ENCODE measurements around the gene PTPN7. TPM values are rescaled to one million over a fixed set of nuclear protein-coding genes. Genes with fewer than 3 reads are reported as not detected.
A peak's percentile ranks its signal among the peaks of the same experiment; 100 is the strongest.
"Not testable (repeated sequence)": the region's sequence is repeated elsewhere in the genome, so short reads cannot be mapped to it uniquely, and the experiment has no call there.

The PTPN7 gene
- total RNA-seq, 6 donors from 2014 or later: 4.6 to 9.3 (median 7.7) TPM

DNA sequence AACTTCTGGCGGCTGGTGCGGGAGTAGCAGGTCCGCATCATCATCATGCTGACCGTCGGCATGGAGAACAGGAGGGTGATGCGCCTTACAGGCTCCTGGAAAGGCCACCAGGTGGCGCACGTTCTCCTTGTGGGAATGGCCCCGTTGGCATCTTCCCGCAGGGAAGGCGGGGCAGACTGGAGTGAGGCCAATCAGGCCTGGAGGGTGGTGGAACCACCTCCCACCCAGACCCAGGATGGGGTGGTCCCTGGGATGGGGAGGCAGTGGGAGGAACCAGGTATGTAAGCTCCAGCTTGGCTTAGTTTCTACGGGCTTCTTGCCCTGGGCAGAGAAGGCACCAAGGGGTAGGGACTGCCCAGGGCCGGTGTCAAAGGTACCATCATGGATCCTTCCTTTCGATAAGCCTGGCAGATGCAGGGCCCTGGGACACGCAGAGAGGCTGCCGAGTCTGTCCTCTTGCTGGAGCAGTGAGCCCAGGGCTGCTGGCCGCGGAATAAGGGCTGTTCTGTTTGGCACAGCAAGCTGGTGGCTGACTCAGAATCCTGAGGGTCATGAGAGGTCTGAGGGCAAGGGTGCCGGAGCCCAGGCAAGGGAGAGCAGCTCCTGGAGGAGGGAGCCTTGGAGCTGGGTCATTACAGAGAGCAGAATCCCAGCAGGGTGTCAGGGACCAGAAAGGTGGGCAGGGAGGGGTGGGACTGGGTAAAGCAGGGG is 24.5 kb upstream of the PTPN7 start:
- Histone ChIP-seq H3K36me3 (no peaks in the 10 kb centered on the region), H3K4me3 (no peak overlapping the region), H3K27me3 (no peaks in the 10 kb centered on the region), H3K4me1 (peaks cover 0 to 12% (median 4%) of the 10 kb centered on the region in 4 donors), H3K27ac (no peak overlapping the region), H3K9me3 (no peaks in the 10 kb centered on the region)
- peak; percentile 63 to 82 for ATAC-seq (ENCODE audit: low FRiP score in 2 of 2)
- peak in 1 of 2 donors; percentile 83 for DNase-seq
- no peak for TF ChIP-seq EP300 (IDR thresholded peaks at IDR 0.05)
- TF ChIP-seq, protein P1, sequence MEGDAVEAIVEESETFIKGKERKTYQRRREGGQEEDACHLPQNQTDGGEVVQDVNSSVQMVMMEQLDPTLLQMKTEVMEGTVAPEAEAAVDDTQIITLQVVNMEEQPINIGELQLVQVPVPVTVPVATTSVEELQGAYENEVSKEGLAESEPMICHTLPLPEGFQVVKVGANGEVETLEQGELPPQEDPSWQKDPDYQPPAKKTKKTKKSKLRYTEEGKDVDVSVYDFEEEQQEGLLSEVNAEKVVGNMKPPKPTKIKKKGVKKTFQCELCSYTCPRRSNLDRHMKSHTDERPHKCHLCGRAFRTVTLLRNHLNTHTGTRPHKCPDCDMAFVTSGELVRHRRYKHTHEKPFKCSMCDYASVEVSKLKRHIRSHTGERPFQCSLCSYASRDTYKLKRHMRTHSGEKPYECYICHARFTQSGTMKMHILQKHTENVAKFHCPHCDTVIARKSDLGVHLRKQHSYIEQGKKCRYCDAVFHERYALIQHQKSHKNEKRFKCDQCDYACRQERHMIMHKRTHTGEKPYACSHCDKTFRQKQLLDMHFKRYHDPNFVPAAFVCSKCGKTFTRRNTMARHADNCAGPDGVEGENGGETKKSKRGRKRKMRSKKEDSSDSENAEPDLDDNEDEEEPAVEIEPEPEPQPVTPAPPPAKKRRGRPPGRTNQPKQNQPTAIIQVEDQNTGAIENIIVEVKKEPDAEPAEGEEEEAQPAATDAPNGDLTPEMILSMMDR (IDR thresholded peaks at IDR 0.05): peak; percentile 72 to 89 (median 76)
- 0 to 18% methylated on average over 4 to 19 of the region's 19 CpGs for WGBS, 2 donors

DNA sequence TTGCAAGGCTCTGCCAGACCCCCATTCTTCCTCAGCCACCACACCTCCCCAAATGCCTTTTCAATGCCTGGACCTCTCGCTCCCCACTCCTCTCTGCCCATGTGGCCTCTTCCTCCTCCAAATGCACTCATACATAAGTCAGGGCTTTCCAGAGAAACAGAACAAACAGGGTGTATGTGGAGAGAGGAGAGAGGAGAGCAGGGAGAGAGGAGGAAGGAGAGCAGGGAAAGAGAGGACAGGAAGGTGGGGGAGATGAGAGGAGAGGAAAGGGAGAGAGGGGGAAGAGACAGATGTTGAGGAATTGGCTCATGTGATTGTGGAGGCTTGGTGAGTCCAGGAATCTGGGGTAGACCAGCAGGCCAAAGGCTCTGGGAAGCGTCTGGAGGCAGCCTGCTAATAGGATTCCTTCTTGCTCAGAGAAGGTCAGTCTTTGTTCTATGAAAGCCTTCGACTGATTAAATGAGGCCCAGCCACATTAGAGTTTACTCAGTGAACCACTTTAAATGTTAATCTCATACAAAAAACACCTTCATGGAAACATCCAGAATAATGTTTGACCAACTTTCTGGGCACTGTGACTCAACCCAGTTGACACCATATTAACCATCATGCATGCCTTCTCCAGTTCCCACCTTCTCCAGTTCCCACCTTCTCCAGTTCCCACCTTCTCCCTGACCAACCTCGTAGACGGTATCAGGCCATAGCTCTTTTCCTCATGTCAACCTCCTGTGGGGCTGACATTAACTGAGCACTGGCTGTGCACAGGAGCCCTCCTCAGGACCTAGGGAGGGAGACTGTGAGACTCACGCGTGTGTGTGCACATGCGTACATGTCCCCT is 21.9 kb upstream of the PTPN7 start:
- WGBS, 2 donors: 94% methylated on average over 8 of the region's 8 CpGs

DNA sequence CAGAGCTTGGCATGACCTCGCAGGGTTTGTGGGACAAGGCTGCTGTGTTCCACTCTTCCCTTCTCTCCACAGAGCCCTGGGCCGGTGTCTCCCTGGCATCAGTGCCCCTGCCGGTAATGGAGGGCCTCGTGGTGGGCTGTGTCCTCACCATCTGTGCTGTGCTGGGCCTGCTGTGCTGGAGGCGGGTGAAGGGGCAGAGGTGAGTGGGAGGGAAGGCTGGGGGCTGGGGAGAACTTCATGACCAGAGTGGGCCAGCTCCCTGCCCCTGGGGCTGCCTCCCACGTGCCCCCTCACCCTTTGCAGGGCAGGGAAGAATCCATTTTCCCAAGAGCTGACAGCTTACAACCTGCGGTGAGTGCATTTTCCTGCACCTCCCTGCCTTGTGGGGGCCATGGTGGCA is 21.2 kb upstream of the PTPN7 start:
- WGBS, 2 donors: 82 to 89% methylated on average over 6 to 7 of the region's 7 CpGs
- DNase-seq (peak in 1 of 2 donors; percentile 57), ATAC-seq (ENCODE audit: low FRiP score in 2 of 2) (no peak)
- no peak overlapping the region for H3K27ac ChIP-seq
- TF ChIP-seq POLR2AphosphoS5 (IDR thresholded peaks at IDR 0.05) (no peak), POLR2A (IDR thresholded peaks at IDR 0.05) (no peak), EP300 (IDR thresholded peaks at IDR 0.05) (no peak)
- TF ChIP-seq, protein P1 (IDR thresholded peaks at IDR 0.05): no peak
- no peaks in the 10 kb centered on the region for H3K36me3 ChIP-seq
- H3K4me1 ChIP-seq: peaks cover 0 to 10% (median under 1%) of the 10 kb centered on the region in 4 donors
- H3K9me3 ChIP-seq: no peaks in the 10 kb centered on the region
- no peak overlapping the region for H3K4me3 ChIP-seq
- H3K27me3 ChIP-seq: no peaks in the 10 kb centered on the region

More for the DNA sequence above, 21.9 kb upstream of the PTPN7 start:
- no peak for DNase-seq
- H3K27ac ChIP-seq: no peak overlapping the region
- H3K9me3 ChIP-seq: no peaks in the 10 kb centered on the region
- H3K36me3 ChIP-seq: no peaks in the 10 kb centered on the region
- H3K4me3 ChIP-seq: no peak overlapping the region
- H3K4me1 ChIP-seq: peaks cover 0 to 12% (median 2%) of the 10 kb centered on the region in 4 donors
- no peak for ATAC-seq (ENCODE audit: low FRiP score in 2 of 2)
- TF ChIP-seq, protein P1 (IDR thresholded peaks at IDR 0.05): no peak
- H3K27me3 ChIP-seq: no peaks in the 10 kb centered on the region

DNA sequence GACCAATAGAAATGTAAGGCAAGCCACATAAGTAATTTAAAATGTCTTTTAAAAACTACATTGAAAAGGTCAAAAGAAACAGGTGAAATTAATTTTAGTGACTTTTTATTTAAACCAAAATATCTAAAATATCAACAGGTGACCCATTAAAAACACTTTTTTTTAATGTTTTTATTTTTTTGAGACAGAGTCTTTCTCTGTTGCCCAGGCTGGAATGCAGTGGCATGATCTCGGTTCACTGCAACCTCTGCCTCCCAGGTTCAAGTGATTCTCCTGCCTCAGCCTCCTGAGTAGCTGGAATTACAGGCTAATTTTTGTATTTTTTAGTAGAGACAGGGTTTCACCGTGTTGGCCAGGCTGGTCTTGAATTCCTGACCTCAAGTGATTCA is 20.3 kb upstream of the PTPN7 start:
- not testable (repeated sequence) for H3K4me3 ChIP-seq; H3K27ac ChIP-seq; H3K27me3 ChIP-seq; H3K9me3 ChIP-seq; ATAC-seq (ENCODE audit: low FRiP score in 2 of 2); H3K4me1 ChIP-seq; H3K36me3 ChIP-seq; DNase-seq
- 41 to 63% methylated on average over 2 of the region's 2 CpGs for WGBS, 2 donors

DNA sequence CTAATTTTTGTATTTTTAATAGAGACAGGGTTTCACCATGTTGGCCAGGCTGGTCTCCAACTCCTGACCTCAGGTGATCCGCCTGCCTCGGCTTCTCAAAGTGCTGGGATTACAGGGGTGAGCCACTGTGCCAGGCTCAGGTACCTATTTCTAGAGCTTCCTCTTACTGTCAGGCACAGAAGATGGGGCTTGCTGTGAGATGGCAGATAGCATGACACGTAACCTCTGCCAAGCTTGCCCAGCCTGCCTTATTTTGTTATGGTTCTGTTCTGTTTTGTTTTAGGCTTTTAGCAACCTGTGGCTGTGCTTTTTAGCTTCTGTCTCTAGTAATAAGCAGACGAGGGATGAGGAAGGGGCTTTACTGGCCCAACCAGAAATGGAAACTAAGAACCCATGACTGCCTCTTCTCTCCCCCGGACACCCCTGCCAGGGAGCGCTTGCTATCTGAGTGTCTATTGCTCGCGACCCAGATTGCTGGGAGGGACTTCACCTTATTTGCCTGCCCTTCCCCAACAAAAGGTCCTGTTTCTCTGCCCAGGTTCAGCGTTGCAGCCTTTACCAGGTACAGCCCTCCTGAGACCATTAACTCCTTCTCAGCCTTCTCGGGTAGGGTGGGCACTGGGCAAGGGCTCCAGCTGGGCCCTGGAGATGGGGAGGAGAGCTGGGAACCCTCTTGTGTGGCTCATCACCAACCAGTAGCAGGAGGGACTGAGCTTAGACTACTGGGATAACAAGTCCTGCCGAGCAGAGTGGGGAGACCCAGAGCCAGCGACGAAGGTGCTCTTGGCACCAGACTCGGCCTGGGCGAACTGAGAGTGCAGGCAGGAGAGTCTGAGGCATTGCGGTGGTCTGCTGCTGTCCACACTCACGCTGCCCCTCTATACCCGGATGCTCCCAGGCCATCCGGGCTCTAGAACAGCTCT is 19.7 kb upstream of the PTPN7 start:
- no peak for ATAC-seq (ENCODE audit: low FRiP score in 2 of 2)
- TF ChIP-seq, protein P1 (IDR thresholded peaks at IDR 0.05): no peak
- no peak for TF ChIP-seq EP300 (IDR thresholded peaks at IDR 0.05)
- no peak for TF ChIP-seq POLR2A (IDR thresholded peaks at IDR 0.05)
- no peak for TF ChIP-seq POLR2AphosphoS5 (IDR thresholded peaks at IDR 0.05)
- Histone ChIP-seq H3K27ac (no peak overlapping the region), H3K4me3 (no peak overlapping the region), H3K9me3 (no peaks in the 10 kb centered on the region), H3K36me3 (no peaks in the 10 kb centered on the region), H3K27me3 (no peaks in the 10 kb centered on the region), H3K4me1 (peaks cover 0 to 7% (median 0%) of the 10 kb centered on the region in 4 donors)
- 78 to 79% methylated on average over 18 to 19 of the region's 19 CpGs for WGBS, 2 donors
- peak in 1 of 2 donors; percentile 43 for DNase-seq
